Activated T-helper 17 cell treated with anti-CD3 and anti-CD28 coated beads, Interleukin-2, amount 50 U/mL, for 72 hours (primary cell): ENCODE results near the gene TNFRSF21. TPM values are rescaled to one million over a fixed set of nuclear protein-coding genes. Genes with fewer than 3 reads are reported as not detected.
"Not testable (repeated sequence)": the region's sequence is repeated elsewhere in the genome, so short reads cannot be mapped to it uniquely, and the experiment has no call there.

Source experiments
- ATAC-seq: fragments of 150-1000 bp; cut with Tn5 transposase; replicated peaks from 2 replicates; pipeline ENCODE4 v1.10.0; 2021; ENCODE audit warnings: mild to moderate bottlenecking, moderate library complexity
- H3K27ac Mint-ChIP-seq: one replicate; pipeline ENCODE4 v1.8.0; 2022; ENCODE audit warnings: mixed read lengths
- H3K27me3 Mint-ChIP-seq: one replicate; pipeline ENCODE4 v1.8.0; 2022; ENCODE audit warnings: mixed read lengths
- H3K36me3 Mint-ChIP-seq: one replicate; pipeline ENCODE4 v1.8.0; 2022; ENCODE audit warnings: low read depth, mild to moderate bottlenecking, mixed read lengths
- H3K4me1 Mint-ChIP-seq: one replicate; pipeline ENCODE4 v1.8.0; 2022; ENCODE audit warnings: mixed read lengths
- H3K4me3 Mint-ChIP-seq: one replicate; pipeline ENCODE4 v1.8.0; 2022; ENCODE audit warnings: mild to moderate bottlenecking, mixed read lengths
- H3K9me3 Mint-ChIP-seq: one replicate; pipeline ENCODE4 v1.8.0; 2022; ENCODE audit warnings: mixed read lengths
- total RNA-seq, 2 donors: library from RNA; stranded (reverse); gene quantifications; one replicate each; pipeline ENCODE4 v1.2.3, GENCODE V29; 2022

TNFRSF21 gene
- total RNA-seq, 2 donors from 2014 or later, result 0.41 to 0.74 TPM

DNA sequence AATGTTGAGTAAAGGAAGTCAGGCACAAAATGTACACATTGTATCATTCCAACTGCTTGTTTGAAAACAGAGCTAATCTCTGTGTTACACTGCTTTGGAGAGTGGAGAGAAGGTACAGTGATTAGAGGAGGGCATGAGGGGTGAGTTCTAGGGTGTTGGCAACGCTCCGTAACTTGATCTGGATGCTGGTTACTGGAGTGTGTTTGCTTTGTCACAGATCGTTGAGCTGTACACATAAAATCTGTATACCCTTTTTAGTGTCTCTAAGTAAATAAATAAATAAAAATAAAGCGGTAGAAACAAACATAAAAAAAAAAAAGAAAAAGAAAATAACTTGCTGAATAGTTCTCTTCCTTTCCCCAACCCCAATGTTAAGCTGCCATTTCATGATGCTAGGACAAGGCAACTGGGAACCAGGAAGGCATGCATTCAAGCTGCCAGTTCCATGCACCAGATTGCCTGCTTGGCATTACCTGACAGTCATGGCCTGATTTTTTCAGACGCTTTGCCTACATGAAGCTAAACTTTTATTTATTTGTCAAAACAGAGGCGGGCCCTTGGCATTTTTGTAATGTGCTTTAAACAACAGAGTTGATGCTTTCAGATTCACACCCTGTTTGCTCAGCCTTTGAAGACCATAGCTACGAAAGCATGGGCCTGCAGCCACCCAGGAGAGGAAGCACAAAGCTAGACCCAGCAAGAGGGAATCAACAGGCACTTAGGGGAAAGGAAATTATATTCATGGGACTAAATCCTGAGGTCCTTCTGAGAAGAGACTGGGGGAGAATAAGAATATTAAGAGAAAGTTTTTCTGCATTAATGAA lies 21.2 kb downstream of the TNFRSF21 start:
- ATAC-seq, result no peak
- Mint-ChIP-seq H3K27me3 (peaks cover 8% of the 10 kb centered on the region), H3K36me3 (no peaks in the 10 kb centered on the region), H3K9me3 (peaks cover 4% of the 10 kb centered on the region), H3K4me1 (no peaks in the 10 kb centered on the region), H3K27ac (no peak overlapping the region), H3K4me3 (no peak overlapping the region)

DNA sequence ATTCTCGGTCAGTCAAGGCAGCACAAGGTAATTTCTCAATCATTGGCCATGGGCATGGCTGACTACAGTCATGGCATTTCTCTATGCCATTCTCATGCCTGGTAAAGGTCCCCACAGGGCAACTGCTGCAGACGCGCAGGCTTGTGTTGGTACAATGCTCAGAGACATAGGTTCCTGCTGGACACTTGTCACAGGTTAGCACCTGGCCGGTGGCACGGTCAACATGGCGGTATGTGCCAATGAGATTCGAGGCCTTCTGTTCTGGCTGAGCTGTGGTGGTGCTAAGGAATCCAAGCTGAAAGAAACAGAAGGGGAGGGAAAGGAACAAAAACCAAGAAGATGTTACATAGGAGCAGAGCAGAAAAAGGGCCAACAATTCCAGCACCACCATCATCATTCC lies 23.4 kb downstream of the TNFRSF21 start:
- Mint-ChIP-seq H3K27ac (no peak overlapping the region), H3K9me3 (peaks cover 4% of the 10 kb centered on the region), H3K4me3 (no peak overlapping the region), H3K27me3 (peaks cover 4% of the 10 kb centered on the region), H3K4me1 (no peaks in the 10 kb centered on the region), H3K36me3 (no peaks in the 10 kb centered on the region)
- no peak for ATAC-seq

DNA sequence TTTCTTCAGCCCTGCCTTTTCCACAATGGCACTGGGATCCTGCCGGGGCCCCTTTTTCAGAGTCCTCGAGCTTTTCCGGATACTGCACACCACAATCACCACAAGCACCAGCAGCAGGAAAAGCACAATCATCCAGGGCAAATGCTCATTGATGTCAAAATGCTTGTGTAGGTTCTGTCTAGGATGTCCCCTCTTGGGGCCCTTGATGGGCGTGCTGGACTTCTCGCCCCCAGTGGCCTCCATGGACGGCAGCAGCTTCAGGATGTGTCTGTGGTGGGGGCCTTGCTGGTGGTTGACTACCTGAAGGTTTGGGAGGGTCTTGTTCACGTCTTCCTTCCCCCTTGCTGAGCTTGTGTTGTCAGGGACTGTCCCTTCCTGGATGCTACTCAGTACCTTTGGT lies 25.7 kb downstream of the TNFRSF21 start:
- ATAC-seq, result no peak
- Mint-ChIP-seq H3K27me3 (peaks cover 3% of the 10 kb centered on the region), H3K27ac (no peak overlapping the region), H3K4me1 (no peaks in the 10 kb centered on the region), H3K4me3 (no peak overlapping the region), H3K36me3 (no peaks in the 10 kb centered on the region), H3K9me3 (no peaks in the 10 kb centered on the region)

DNA sequence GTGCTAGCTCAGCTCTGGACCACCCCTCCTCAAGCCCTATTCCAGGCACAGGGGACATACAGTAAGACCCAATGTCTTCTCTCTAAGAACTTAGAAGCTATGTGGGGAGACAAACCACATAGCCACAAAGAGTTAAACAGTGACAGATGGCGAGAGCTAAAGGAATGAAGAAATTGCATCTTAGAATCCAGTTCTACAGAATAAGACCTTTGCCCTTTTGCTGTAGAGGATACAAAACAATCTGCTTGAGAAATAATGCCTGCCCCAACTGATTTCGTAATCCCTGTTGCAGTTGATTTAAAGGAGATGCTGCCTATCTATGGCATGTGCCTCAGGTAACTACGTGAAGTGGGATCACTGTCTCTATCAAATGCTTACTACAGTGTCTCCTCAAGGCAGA lies 31.2 kb downstream of the TNFRSF21 start:
- H3K36me3 Mint-ChIP-seq, result no peaks in the 10 kb centered on the region
- no peak overlapping the region for H3K4me3 Mint-ChIP-seq
- ATAC-seq, result no peak
- peaks cover 3% of the 10 kb centered on the region for H3K27me3 Mint-ChIP-seq
- H3K27ac Mint-ChIP-seq, result no peak overlapping the region
- H3K9me3 Mint-ChIP-seq, result no peaks in the 10 kb centered on the region
- no peaks in the 10 kb centered on the region for H3K4me1 Mint-ChIP-seq

DNA sequence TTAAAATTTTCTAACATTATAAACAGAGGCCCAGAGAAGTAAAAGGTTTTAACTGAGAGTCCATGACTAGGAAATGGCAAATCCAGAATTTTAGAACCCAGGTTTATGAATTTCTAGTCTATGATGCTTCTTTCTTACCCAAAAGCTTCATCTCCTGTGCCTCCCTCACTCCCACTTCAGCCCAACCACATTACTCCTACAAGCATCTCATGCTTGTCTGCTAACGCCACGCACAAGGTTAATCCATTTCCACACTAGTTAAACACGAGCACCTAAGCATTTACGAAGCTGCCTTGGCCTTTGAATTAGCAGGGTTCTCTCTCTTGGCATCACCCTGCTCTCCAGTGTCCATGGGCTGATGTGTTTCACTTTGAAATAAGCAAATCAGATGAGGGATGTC lies 32.0 kb downstream of the TNFRSF21 start:
- H3K27ac Mint-ChIP-seq, result no peak overlapping the region
- H3K27me3 Mint-ChIP-seq, result peaks cover 3% of the 10 kb centered on the region
- no peak for ATAC-seq
- H3K4me3 Mint-ChIP-seq, result no peak overlapping the region
- no peaks in the 10 kb centered on the region for H3K4me1 Mint-ChIP-seq
- no peaks in the 10 kb centered on the region for H3K9me3 Mint-ChIP-seq
- H3K36me3 Mint-ChIP-seq, result no peaks in the 10 kb centered on the region

GRCh38 chr6:47276377-47276776 lies 33.3 kb downstream of the TNFRSF21 start:
- no peak for ATAC-seq
- H3K27me3 Mint-ChIP-seq, result peaks cover 6% of the 10 kb centered on the region
- no peak overlapping the region for H3K27ac Mint-ChIP-seq

GRCh38 chr6:47275640-47276039 lies 34.1 kb downstream of the TNFRSF21 start:
- Mint-ChIP-seq H3K27ac (no peak overlapping the region), H3K4me3 (no peak overlapping the region), H3K27me3 (peaks cover 6% of the 10 kb centered on the region), H3K9me3 (no peaks in the 10 kb centered on the region), H3K36me3 (no peaks in the 10 kb centered on the region), H3K4me1 (no peaks in the 10 kb centered on the region)
- ATAC-seq, result no peak

More at GRCh38 chr6:47276377-47276776, 33.3 kb downstream of the TNFRSF21 start:
- no peaks in the 10 kb centered on the region for H3K4me1 Mint-ChIP-seq
- no peaks in the 10 kb centered on the region for H3K9me3 Mint-ChIP-seq
- no peak overlapping the region for H3K4me3 Mint-ChIP-seq
- H3K36me3 Mint-ChIP-seq, result no peaks in the 10 kb centered on the region

- not testable (repeated sequence) for H3K9me3 Mint-ChIP-seq, ATAC-seq, H3K27me3 Mint-ChIP-seq, H3K4me3 Mint-ChIP-seq, H3K4me1 Mint-ChIP-seq, H3K27ac Mint-ChIP-seq, H3K36me3 Mint-ChIP-seq
These were observed 34.6 kb downstream of the TNFRSF21 start for GRCh38 chr6:47275132-47275531.

- peaks cover 3% of the 10 kb centered on the region for H3K27me3 Mint-ChIP-seq
These were observed 41.0 kb downstream of the TNFRSF21 start for GRCh38 chr6:47268572-47269187.

GRCh38 chr6:47267301-47267700 lies 42.4 kb downstream of the TNFRSF21 start:
- peaks cover 7% of the 10 kb centered on the region for H3K27me3 Mint-ChIP-seq
- ATAC-seq, result no peak
- no peak overlapping the region for H3K4me3 Mint-ChIP-seq
- H3K27ac Mint-ChIP-seq, result no peak overlapping the region
- peaks cover 4% of the 10 kb centered on the region for H3K4me1 Mint-ChIP-seq
- no peaks in the 10 kb centered on the region for H3K36me3 Mint-ChIP-seq
- H3K9me3 Mint-ChIP-seq, result no peaks in the 10 kb centered on the region

More at GRCh38 chr6:47268572-47269187, 41.0 kb downstream of the TNFRSF21 start:
- ATAC-seq, result no peak
- H3K4me1 Mint-ChIP-seq, result no peaks in the 10 kb centered on the region
- H3K4me3 Mint-ChIP-seq, result no peak overlapping the region
- no peaks in the 10 kb centered on the region for H3K36me3 Mint-ChIP-seq
- H3K27ac Mint-ChIP-seq, result no peak overlapping the region
- no peaks in the 10 kb centered on the region for H3K9me3 Mint-ChIP-seq

GRCh38 chr6:47265971-47266370 lies 43.7 kb downstream of the TNFRSF21 start:
- Mint-ChIP-seq H3K27me3 (peaks cover 3% of the 10 kb centered on the region), H3K27ac (no peak overlapping the region), H3K9me3 (no peaks in the 10 kb centered on the region), H3K4me1 (peaks cover 5% of the 10 kb centered on the region), H3K36me3 (no peaks in the 10 kb centered on the region), H3K4me3 (no peak overlapping the region)
- no peak for ATAC-seq

- Mint-ChIP-seq H3K4me3 (no peak overlapping the region), H3K27ac (no peak overlapping the region), H3K4me1 (peaks cover 5% of the 10 kb centered on the region), H3K9me3 (no peaks in the 10 kb centered on the region), H3K27me3 (peaks cover 5% of the 10 kb centered on the region), H3K36me3 (no peaks in the 10 kb centered on the region)
- ATAC-seq, result no peak
These were observed 44.9 kb downstream of the TNFRSF21 start for GRCh38 chr6:47264775-47265184.

DNA sequence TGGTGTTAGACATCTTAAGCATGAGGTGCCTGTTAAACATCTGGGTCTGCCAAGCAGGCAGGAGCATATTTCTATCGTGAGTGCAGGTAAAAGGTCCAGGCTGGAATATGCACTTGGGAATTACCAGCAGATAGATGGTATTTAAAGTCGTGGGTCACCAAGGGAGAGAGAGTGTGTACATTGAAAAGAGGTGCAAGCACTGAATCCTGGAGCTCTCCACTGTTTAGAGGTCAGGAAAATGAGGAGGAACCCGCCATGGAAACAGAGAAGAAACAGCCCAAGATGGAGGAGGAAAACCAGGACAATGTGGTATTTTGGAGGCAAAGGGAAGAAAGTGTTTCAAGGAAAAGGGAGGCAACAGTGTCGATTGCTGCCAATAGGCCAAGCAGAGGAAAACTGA lies 46.4 kb downstream of the TNFRSF21 start:
- no peak overlapping the region for H3K27ac Mint-ChIP-seq
- no peak overlapping the region for H3K4me3 Mint-ChIP-seq

DNA sequence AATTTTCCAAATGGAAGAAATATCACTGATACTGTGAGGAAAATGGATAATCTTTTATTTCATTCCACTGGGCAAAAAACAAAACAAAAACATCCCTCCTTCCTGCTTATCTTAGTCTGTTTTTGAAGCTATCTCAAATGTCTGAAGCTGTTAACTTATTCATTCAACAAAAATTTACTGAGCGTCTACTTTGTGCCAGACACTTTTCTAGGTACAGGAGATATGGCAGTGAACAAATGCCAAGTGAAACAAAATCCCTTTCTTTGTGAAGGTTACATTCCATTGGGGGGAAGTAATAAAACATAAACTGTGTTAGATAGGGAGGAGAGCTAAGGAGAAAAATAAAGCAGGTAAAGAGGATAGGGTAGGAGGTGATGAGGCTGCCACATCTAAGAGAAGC lies 47.5 kb downstream of the TNFRSF21 start:
- H3K4me1 Mint-ChIP-seq, result peaks cover 5% of the 10 kb centered on the region
- H3K36me3 Mint-ChIP-seq, result no peaks in the 10 kb centered on the region
- no peak overlapping the region for H3K27ac Mint-ChIP-seq
- H3K4me3 Mint-ChIP-seq, result no peak overlapping the region
- H3K9me3 Mint-ChIP-seq, result no peaks in the 10 kb centered on the region
- no peak for ATAC-seq
- H3K27me3 Mint-ChIP-seq, result peaks cover 9% of the 10 kb centered on the region

More for the DNA sequence above, 46.4 kb downstream of the TNFRSF21 start:
- Mint-ChIP-seq H3K9me3 (no peaks in the 10 kb centered on the region), H3K4me1 (peaks cover 5% of the 10 kb centered on the region), H3K27me3 (peaks cover 9% of the 10 kb centered on the region), H3K36me3 (no peaks in the 10 kb centered on the region)
- ATAC-seq, result no peak

- Mint-ChIP-seq H3K4me3 (no peak overlapping the region), H3K4me1 (peaks cover 5% of the 10 kb centered on the region), H3K27me3 (peaks cover 9% of the 10 kb centered on the region), H3K27ac (no peak overlapping the region), H3K36me3 (no peaks in the 10 kb centered on the region), H3K9me3 (no peaks in the 10 kb centered on the region)
- ATAC-seq, result no peak
These were observed 48.5 kb downstream of the TNFRSF21 start for GRCh38 chr6:47261191-47261590.
